ENCODE results near the gene KMT2D. TPM values are rescaled to one million over a fixed set of nuclear protein-coding genes. Genes with fewer than 3 reads are reported as not detected.
A peak's percentile ranks its signal among the peaks of the same experiment; 100 is the strongest.

The KMT2D gene
- total and polyA plus RNA-seq, 10 of the 15 experiments (the other 5 are each of a cell fraction or from before 2014, with no cell fraction given): 0.51 to 71.5 (median 10.4) TPM

DNA sequence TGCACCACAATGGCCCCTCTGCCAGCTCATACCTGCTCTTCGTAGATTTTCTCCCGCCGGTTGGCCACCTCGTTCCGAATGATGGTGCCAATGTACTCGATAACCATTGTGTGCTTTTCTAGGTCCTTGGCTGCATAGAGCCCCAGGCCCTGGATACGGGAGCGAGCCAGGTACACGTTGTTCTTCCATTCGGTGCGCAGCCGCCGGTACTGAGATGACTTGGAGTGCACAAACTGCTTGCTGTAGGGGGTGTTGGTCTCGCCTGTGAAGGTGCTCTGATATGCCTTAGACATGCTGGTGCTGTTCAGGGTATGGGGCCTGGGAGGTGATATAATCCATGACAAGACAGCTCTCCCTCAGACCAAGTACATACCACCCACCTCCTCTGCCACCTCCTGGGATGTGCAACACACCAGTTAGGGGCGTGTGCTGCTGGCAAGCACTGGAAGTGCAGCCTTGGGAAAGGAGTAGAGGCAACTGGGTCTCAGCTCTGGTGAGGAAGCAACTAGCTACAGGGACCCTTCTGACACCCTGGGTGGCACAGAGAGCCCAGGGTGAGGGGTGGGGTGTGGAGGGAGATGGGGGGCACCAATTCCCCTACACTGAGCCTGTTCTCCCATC, 37.9 kb downstream of the KMT2D start:
- POLR2A ChIA-PET: interaction anchor here (0.6 to 1.1 kb wide), 2 partner anchors 19 to 125 kb away, joined by 3 to 4 read pairs; no protein-coding TSS in a partner anchor
- no peak for FAIRE-seq
- peaks cover 10 to 20% of the 10 kb centered on the region in 2 experiments for H3K36me3 ChIP-seq (ENCODE audit: control insufficient read depth in 2 of 2, insufficient read depth in 2 of 2, low read length in 1 of 2)

GRCh38 chr12:49021292-49021915, 39.2 kb downstream of the KMT2D start:
- TSS peak; percentile 24 for BruUV-seq (replicated peaks)
- H3K27ac ChIP-seq (ENCODE audit: control insufficient read depth, insufficient read depth): no peak overlapping the region
- TF ChIP-seq EP300 (IDR thresholded peaks at IDR 0.05; ENCODE audit: borderline replicate concordance in 1 of 2, control insufficient read depth in 1 of 2, low read depth in 2 of 2, low read length in 2 of 2) (no peak), MTA2 (IDR thresholded peaks at IDR 0.05; ENCODE audit: low read depth) (no peak), HSF1 (IDR thresholded peaks at IDR 0.05; ENCODE audit: low read depth, low read length) (no peak), ELK1 (IDR thresholded peaks at IDR 0.05; ENCODE audit: low read depth, low read length) (no peak), CBX5 (IDR thresholded peaks at IDR 0.05; ENCODE audit: low read depth) (no peak), POLR2A (IDR thresholded peaks at IDR 0.05; ENCODE audit: low read depth, low read length) (no peak), HDAC6 (IDR thresholded peaks at IDR 0.05; ENCODE audit: unreplicated experiment) (no peak), DPF2 (IDR thresholded peaks at IDR 0.05) (no peak)

More for the DNA sequence above, 37.9 kb downstream of the KMT2D start:
- Histone ChIP-seq H3K27me3 (replicated peaks in 1 of 2; ENCODE audit: control insufficient read depth in 2 of 2, insufficient read depth in 2 of 2, low read length in 1 of 2) (no peaks in the 10 kb centered on the region), H3K4me3 (no peak overlapping the region), H4K20me1 (ENCODE audit: control insufficient read depth, insufficient read depth) (no peaks in the 10 kb centered on the region), H3K79me2 (ENCODE audit: control insufficient read depth, insufficient read depth, low read length) (peaks cover 8% of the 10 kb centered on the region), H3K4me2 (ENCODE audit: control insufficient read depth, insufficient read depth) (no peak overlapping the region), H3K9me3 (replicated peaks; ENCODE audit: control insufficient read depth, insufficient read depth, low read length) (no peaks in the 10 kb centered on the region), H3K4me1 (ENCODE audit: control insufficient read depth, insufficient read depth, low read length) (0 out of 2 replicates have a peak, but pooled peaks cover 3% of the 10 kb centered on the region), H3K27ac (ENCODE audit: control insufficient read depth, insufficient read depth) (no peak overlapping the region), H2AFZ (ENCODE audit: control insufficient read depth, low read depth, low read length) (no peak overlapping the region), H3K9ac (ENCODE audit: control insufficient read depth, insufficient read depth, low read length) (no peak overlapping the region)
- ATAC-seq (no peak), DNase-seq (ENCODE audit: low read depth, low spot score) (no peak)
- ChIA-PET SMC1A (ENCODE audit: uncharacterized antibody, unreplicated experiment) (no interaction called here), RAD21 (ENCODE audit: unreplicated experiment) (no interaction called here), CTCF (interaction anchor here (0.7 to 1.1 kb wide), 3 partner anchors 14 to 35 kb away, joined by 3 to 4 read pairs (median 4); no protein-coding TSS in a partner anchor)
- intact Hi-C loops (cut with micrococcal nuclease; ENCODE audit: unreplicated experiment): no loop called here
- WGBS (ENCODE audit: insufficient coverage, insufficient replicate concordance, low lambda C conversion rate, missing lambda C conversion rate): 92% methylated on average over 15 of the region's 15 CpGs
- TF ChIP-seq, protein P1, sequence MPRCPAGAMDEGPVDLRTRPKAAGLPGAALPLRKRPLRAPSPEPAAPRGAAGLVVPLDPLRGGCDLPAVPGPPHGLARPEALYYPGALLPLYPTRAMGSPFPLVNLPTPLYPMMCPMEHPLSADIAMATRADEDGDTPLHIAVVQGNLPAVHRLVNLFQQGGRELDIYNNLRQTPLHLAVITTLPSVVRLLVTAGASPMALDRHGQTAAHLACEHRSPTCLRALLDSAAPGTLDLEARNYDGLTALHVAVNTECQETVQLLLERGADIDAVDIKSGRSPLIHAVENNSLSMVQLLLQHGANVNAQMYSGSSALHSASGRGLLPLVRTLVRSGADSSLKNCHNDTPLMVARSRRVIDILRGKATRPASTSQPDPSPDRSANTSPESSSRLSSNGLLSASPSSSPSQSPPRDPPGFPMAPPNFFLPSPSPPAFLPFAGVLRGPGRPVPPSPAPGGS (IDR thresholded peaks at IDR 0.05; ENCODE audit: borderline replicate concordance, insufficient read depth, low read depth, low read length, poor library complexity, severe bottlenecking): no peak
- no peak for TF ChIP-seq NFYB (IDR thresholded peaks at IDR 0.05; ENCODE audit: insufficient read depth, low read depth, low read length)
- in situ Hi-C loops (cut with MboI): no loop called here
- no TSS peak for BruUV-seq (replicated peaks)

More at GRCh38 chr12:49021292-49021915, 39.2 kb downstream of the KMT2D start:
- 0 out of 2 replicates have a peak, but pooled peaks cover 3% of the 10 kb centered on the region for H3K4me1 ChIP-seq (ENCODE audit: control insufficient read depth, insufficient read depth, low read length)
- WGBS (ENCODE audit: insufficient coverage, insufficient replicate concordance, low lambda C conversion rate, missing lambda C conversion rate): 91% methylated on average over 9 of the region's 11 CpGs
- H3K4me2 ChIP-seq (ENCODE audit: control insufficient read depth, insufficient read depth): no peak overlapping the region
- ChIA-PET SMC1A (ENCODE audit: uncharacterized antibody, unreplicated experiment) (interaction anchor here (3.4 kb wide), 1 partner anchor 25 kb away, joined by 15 read pairs; no protein-coding TSS in a partner anchor), CTCF (interaction anchor here (0.7 to 3.6 kb wide), 6 partner anchors 22 to 37 kb away, joined by 3 to 54 read pairs (median 7); partner anchors contain the start of gene DDN), POLR2A (interaction anchor here (0.6 kb wide), 1 partner anchor 65 kb away, joined by 3 read pairs; no protein-coding TSS in a partner anchor), RAD21 (ENCODE audit: unreplicated experiment) (interaction anchor here (1.1 kb wide), 1 partner anchor 22 kb away, joined by 3 read pairs; the partner anchor contains the start of gene DDN)
- intact Hi-C loops (cut with micrococcal nuclease; ENCODE audit: unreplicated experiment) (no loop called here), in situ Hi-C loops (cut with MboI) (no loop called here)
- no peaks in the 10 kb centered on the region for H3K9me3 ChIP-seq (replicated peaks; ENCODE audit: control insufficient read depth, insufficient read depth, low read length)
- no peak overlapping the region for H2AFZ ChIP-seq (ENCODE audit: control insufficient read depth, low read depth, low read length)
- no peaks in the 10 kb centered on the region for H4K20me1 ChIP-seq (ENCODE audit: control insufficient read depth, insufficient read depth)
- DNase-seq (ENCODE audit: low read depth, low spot score) (no peak), ATAC-seq (no peak), FAIRE-seq (no peak)
- H3K36me3 ChIP-seq (ENCODE audit: control insufficient read depth in 2 of 2, insufficient read depth in 2 of 2, low read length in 1 of 2): peaks cover 10 to 16% of the 10 kb centered on the region in 2 experiments
- H3K79me2 ChIP-seq (ENCODE audit: control insufficient read depth, insufficient read depth, low read length): peaks cover 17% of the 10 kb centered on the region
- H3K9ac ChIP-seq (ENCODE audit: control insufficient read depth, insufficient read depth, low read length): no peak overlapping the region
- H3K27me3 ChIP-seq (replicated peaks in 1 of 2; ENCODE audit: control insufficient read depth in 2 of 2, insufficient read depth in 2 of 2, low read length in 1 of 2): no peaks in the 10 kb centered on the region
- H3K4me3 ChIP-seq: no peak overlapping the region

All from GM12878 (cell line).